A549 (cell line): Measurements from ENCODE around the gene ABCB8. TPM values are rescaled to one million over a fixed set of nuclear protein-coding genes. Genes with fewer than 3 reads are reported as not detected.

Experiments
- ATAC-seq, 2 experiments: fragments of 200-7000 bp in 1 of 2; fragments of >200 bp in 1 of 2; cut with Nextera tagmentation in 1 of 2; cut with Tn5 transposase in 1 of 2; 3 replicates each; pipeline versions ENCODE4 v1.8.0 to v1.9.1; 2018 to 2020; ENCODE audit warnings: mild to moderate bottlenecking in 1 of 2, moderate library complexity in 1 of 2
- CTCF ChIA-PET: fragments of 300-600 bp; sonication (Branson Sonifier 250); formaldehyde crosslinking; extraction: SDS; loops from one replicate; lab custom pipeline; 2021; ENCODE audit warnings: antibody characterized with exemption, inconsistent platforms; lab: Yijun Ruan, JAX
- POLR2A ChIA-PET: fragments of 350-600 bp; formaldehyde crosslinking; extraction: SDS; loops from one replicate; lab custom pipeline; 2021; ENCODE audit warnings: antibody characterized with exemption, inconsistent platforms; lab: Yijun Ruan, JAX
- DNase-seq, 2 experiments: peaks; one replicate each; pipeline versions ENCODE4 v3.0.0 to v3.0.0-alpha.2; 2011 to 2016; ENCODE audit warnings: low read depth in 1 of 2, low spot score in 1 of 2
- FAIRE-seq: peaks from 2 replicates; lab custom pipeline; 2011; peaks lifted over from hg19 to GRCh38; lab: Jason Lieb, UNC
- H3K27ac ChIP-seq, 2 experiments: fragments of >200 bp; sonication (Bioruptor Twin); formaldehyde crosslinking; 3 replicates each; pipeline ENCODE4 v1.5.1; 2016 to 2017
- H3K4me1 ChIP-seq: fragments of >200 bp; sonication (Bioruptor Twin); formaldehyde crosslinking; 3 replicates; pipeline ENCODE4 v1.6.1; 2016
- H3K4me2 ChIP-seq: fragments of >200 bp; sonication (Bioruptor Twin); formaldehyde crosslinking; 3 replicates; pipeline ENCODE4 v1.6.1; 2016
- H3K4me3 ChIP-seq: fragments of >200 bp; sonication (Bioruptor Twin); formaldehyde crosslinking; 3 replicates; pipeline ENCODE4 v1.5.1; 2016
- H3K9me3 ChIP-seq: fragments of >200 bp; sonication (Bioruptor Twin); formaldehyde crosslinking; 3 replicates; pipeline ENCODE4 v1.6.1; 2016
- BCL3 ChIP-seq: fragments of >200 bp; sonication (Bioruptor Twin); formaldehyde crosslinking; IDR thresholded peaks from 3 replicates; pipeline ENCODE4 v1.6.1; 2016
- BHLHE40 ChIP-seq: IDR thresholded peaks from 2 replicates; pipeline ENCODE4 v1.6.1; 2012; ENCODE audit warnings: low read depth, low read length, inconsistent platforms
- CHD2 ChIP-seq: fragments of 150-350 bp; IDR thresholded peaks from 2 replicates; pipeline ENCODE4 v1.6.1; 2014; ENCODE audit warnings: low read length; ENCODE audit not compliant: partially characterized antibody
- ESRRA ChIP-seq: fragments of 150-350 bp; IDR thresholded peaks from 2 replicates; pipeline ENCODE4 v1.6.1; 2014; ENCODE audit warnings: mild to moderate bottlenecking, low read length, borderline replicate concordance
- FOXS1 ChIP-seq: fragments of 250-450 bp; sonication (Bioruptor Pico); IDR thresholded peaks from 2 replicates; pipeline ENCODE4 v1.5.0; 2020; ENCODE audit warnings: mild to moderate bottlenecking, moderate library complexity
- GATA3 ChIP-seq: IDR thresholded peaks from 2 replicates; pipeline ENCODE4 v1.6.1; 2012; ENCODE audit warnings: borderline replicate concordance
- HDAC2 ChIP-seq: fragments of 200-600 bp; sonication (generic); IDR thresholded peaks from 2 replicates; pipeline ENCODE4 v1.6.1; 2016
- HOXA7 ChIP-seq: fragments of 250-450 bp; sonication (Bioruptor Pico); IDR thresholded peaks from 2 replicates; pipeline ENCODE4 v1.5.0; 2020; ENCODE audit warnings: mild to moderate bottlenecking, moderate library complexity
- HOXB13 ChIP-seq: fragments of 250-450 bp; sonication (Bioruptor Pico); IDR thresholded peaks from 2 replicates; pipeline ENCODE4 v1.5.0; 2020; ENCODE audit warnings: low read depth, mild to moderate bottlenecking, moderate library complexity
- HOXB5 ChIP-seq: fragments of 250-450 bp; sonication (Bioruptor Pico); IDR thresholded peaks from 2 replicates; pipeline ENCODE4 v1.5.0; 2020; ENCODE audit warnings: mild to moderate bottlenecking, moderate library complexity
- MAZ ChIP-seq: fragments of 150-350 bp; IDR thresholded peaks from 2 replicates; pipeline ENCODE4 v1.6.1; 2014; ENCODE audit warnings: antibody characterized with exemption, low read depth, low read length, borderline replicate concordance
- NFE2L2 ChIP-seq: fragments of 150-350 bp; conservative IDR thresholded peaks from 2 replicates; pipeline ENCODE4 v1.6.1; 2014; ENCODE audit warnings: low read length
- PBX3 ChIP-seq: IDR thresholded peaks from 2 replicates; pipeline ENCODE4 v1.6.1; 2012
- PHF8 ChIP-seq: fragments of 200-600 bp; sonication (generic); IDR thresholded peaks from 2 replicates; pipeline ENCODE4 v1.6.1; 2016; ENCODE audit warnings: low read depth, mild to moderate bottlenecking, antibody characterized with exemption, moderate library complexity, borderline replicate concordance
- RCOR1 ChIP-seq: fragments of 150-350 bp; IDR thresholded peaks from 2 replicates; pipeline ENCODE4 v1.6.1; 2014; ENCODE audit warnings: antibody characterized with exemption, low read length, low read depth
- REST ChIP-seq: fragments of 200-600 bp; sonication (generic); IDR thresholded peaks from 2 replicates; pipeline ENCODE4 v1.6.1; 2016; ENCODE audit warnings: antibody characterized with exemption, mild to moderate bottlenecking, moderate library complexity
- TFCP2L1 ChIP-seq: fragments of 250-450 bp; sonication (Bioruptor Pico); IDR thresholded peaks from 2 replicates; pipeline ENCODE4 v1.5.0; 2021; ENCODE audit warnings: mild to moderate bottlenecking
- USF2 ChIP-seq: fragments of 450-650 bp; IDR thresholded peaks from 2 replicates; pipeline ENCODE4 v1.6.1; 2014; ENCODE audit warnings: antibody characterized with exemption
- ZNF302 ChIP-seq: fragments of 250-450 bp; sonication (Bioruptor Pico); IDR thresholded peaks from 2 replicates; pipeline ENCODE4 v1.9.0; 2021; ENCODE audit warnings: inconsistent platforms, mild to moderate bottlenecking, moderate library complexity
- WGBS: methylation state at CpG from one replicate; pipeline ENCODE4 v1.1.6; 2017; ENCODE audit errors: missing lambda C conversion rate; 5-methylcytosine and 5-hydroxymethylcytosine counted together
- polyA plus RNA-seq, 4 experiments: library from polyadenylated mRNA; depleted of rRNA in 3 of 4; stranded (reverse); fragments of >200 nt; fragmentation: RNase III in 1 of 4; extraction: RNeasy Plus Mini Kit Qiagen cat#74134 plus additional on column Dnase treatment in 1 of 4; gene quantifications; 2 replicates in 3 of 4; 3 replicates in 1 of 4; pipeline ENCODE4 v1.2.3, GENCODE V29; 2011 to 2017
- TF ChIP-seq, protein P1 (sequence below): fragments of >200 bp; sonication (Bioruptor Twin); formaldehyde crosslinking; IDR thresholded peaks from 2 replicates; pipeline ENCODE4 v1.6.1; 2016

ABCB8 gene
- polyA plus RNA-seq, 2 of the 4 experiments (the other 2 are of a cell fraction) = 19.6 to 41.1 TPM

DNA sequence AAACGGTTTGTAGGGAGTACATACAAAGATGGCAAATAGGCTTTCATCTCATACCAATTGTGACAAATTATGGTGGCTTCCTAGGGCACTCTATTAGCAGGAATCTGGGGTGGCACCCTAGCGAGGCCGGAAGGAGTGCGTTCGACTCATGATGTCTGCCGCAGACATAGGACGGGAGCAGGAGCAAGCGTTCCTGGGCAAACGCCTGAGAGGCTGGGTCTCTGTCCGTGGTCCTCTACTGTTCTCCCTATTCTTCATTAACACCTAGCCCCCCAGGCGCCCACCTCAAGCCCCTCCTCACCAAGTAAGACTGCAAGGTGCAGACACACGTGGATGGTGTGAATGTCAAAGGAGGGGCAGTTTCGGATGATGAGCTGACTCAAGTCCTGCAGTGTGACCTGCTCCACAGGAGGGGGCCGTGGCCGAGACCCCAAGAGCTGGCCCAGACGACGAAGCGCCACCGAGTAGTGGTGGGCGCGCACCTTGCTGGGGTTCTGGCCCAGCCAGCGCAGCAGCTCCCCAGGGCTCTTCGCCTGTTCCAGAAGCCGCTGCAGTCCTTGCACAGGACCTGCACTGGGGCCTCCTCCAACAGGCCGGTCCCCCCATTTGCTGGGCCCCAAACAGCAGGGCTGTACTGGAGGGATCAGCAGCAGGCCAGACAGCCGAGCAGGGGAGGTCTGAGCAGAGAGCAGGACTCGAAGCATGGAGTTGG lies 51.1 kb downstream of the ABCB8 start:
- CTCF ChIA-PET = interaction anchor here (0.6 to 27.1 kb wide), 2 partner anchors 28 to 62 kb away, joined by 3 to 412 read pairs; no protein-coding TSS in a partner anchor
- Histone ChIP-seq H3K27ac (peak overlapping the region; percentile 98; a peak in 4 of 6 replicates), H3K4me2 (peak overlapping the region; percentile 95), H3K4me1 (peaks cover 55% of the 10 kb centered on the region)
- DNase-seq (no peak), FAIRE-seq (no peak)
- POLR2A ChIA-PET = no interaction called here
- TF ChIP-seq BCL3 (no peak), NFE2L2 (no peak), ESRRA (no peak), RCOR1 (no peak), MAZ (no peak), USF2 (no peak), HDAC2 (no peak), PHF8 (no peak), PBX3 (no peak), ZNF302 (no peak), HOXB13 (CRISPR knock-in tag) (no peak)
- TF ChIP-seq, protein P1, sequence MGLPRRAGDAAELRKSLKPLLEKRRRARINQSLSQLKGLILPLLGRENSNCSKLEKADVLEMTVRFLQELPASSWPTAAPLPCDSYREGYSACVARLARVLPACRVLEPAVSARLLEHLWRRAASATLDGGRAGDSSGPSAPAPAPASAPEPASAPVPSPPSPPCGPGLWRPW = no peak
- TF ChIP-seq, all 56 proteins: peak for 0
- Histone ChIP-seq H3K4me3 (peak overlapping the region; percentile 93), H3K9me3 (no peaks in the 10 kb centered on the region)
- no peak for ATAC-seq
- WGBS = 86% methylated on average over 26 of the region's 27 CpGs

GRCh38 chr7:151080067-151080521 lies 51.8 kb downstream of the ABCB8 start:
- Histone ChIP-seq H3K4me2 (peak overlapping the region; percentile 95), H3K27ac (peak overlapping the region; percentile 98), H3K9me3 (no peaks in the 10 kb centered on the region), H3K4me3 (peak overlapping the region; percentile 93), H3K4me1 (peaks cover 56% of the 10 kb centered on the region)
- ATAC-seq = peak; percentile 1 to 11; a peak in 3 of 6 replicates
- ChIA-PET POLR2A (interaction anchor here (1.0 to 1.4 kb wide), 5 partner anchors 14 to 41 kb away, joined by 3 to 14 read pairs (median 4); no protein-coding TSS in a partner anchor), CTCF (interaction anchor here (1.8 to 27.1 kb wide), 2 partner anchors 19 to 27 kb away, joined by 7 to 412 read pairs; no protein-coding TSS in a partner anchor)
- peak in 1 of 2 experiments; percentile 45 for DNase-seq
- FAIRE-seq = no peak
- TF ChIP-seq GATA3 (0 out of 2 replicates have a peak, but pooled peaks have one; percentile 3), TFCP2L1 (CRISPR knock-in tag) (0 out of 2 replicates have a peak, but pooled peaks have one; percentile 23), BHLHE40 (no peak), CHD2 (no peak), FOXS1 (CRISPR knock-in tag) (no peak), HOXB5 (CRISPR knock-in tag) (no peak), REST (no peak), HOXA7 (CRISPR knock-in tag) (no peak)
- WGBS = 1% methylated on average over 24 of the region's 31 CpGs
